Liver (tissue), 9 donors: ENCODE data around the gene KANSL3. TPM values are rescaled to one million over a fixed set of nuclear protein-coding genes. Genes with fewer than 3 reads are reported as not detected.

Source experiments
- DNase-seq: peaks from one replicate; pipeline ENCODE4 v3.0.0-alpha.2; 2017; ENCODE audit warnings: low spot score
- H3K27ac ChIP-seq, 2 donors: one replicate each; pipeline ENCODE4 v1.7.0; 2013; ENCODE audit warnings: inconsistent platforms in 2 of 2, low read length in 2 of 2, control low read depth in 1 of 2, low read depth in 1 of 2, mild to moderate bottlenecking in 1 of 2
- H3K27me3 ChIP-seq, 4 donors: one replicate each; pipeline versions ENCODE4 v1.6.1 to v1.7.0; 2013; ENCODE audit warnings: low read length in 3 of 4, inconsistent platforms in 1 of 4, mild to moderate bottlenecking in 1 of 4, moderate library complexity in 1 of 4; ENCODE audit not compliant: control insufficient read depth in 4 of 4, insufficient read depth in 4 of 4
- H3K36me3 ChIP-seq, 4 donors: one replicate each; pipeline versions ENCODE4 v1.6.1 to v1.7.0; 2013; ENCODE audit warnings: low read length in 3 of 4, mild to moderate bottlenecking in 3 of 4, low read depth in 1 of 4, moderate library complexity in 1 of 4; ENCODE audit not compliant: control insufficient read depth in 4 of 4, insufficient read depth in 3 of 4
- H3K4me1 ChIP-seq, 4 donors: one replicate each; pipeline versions ENCODE4 v1.6.1 to v1.7.0; 2013; ENCODE audit warnings: low read length in 3 of 4, mild to moderate bottlenecking in 3 of 4, moderate library complexity in 1 of 4; ENCODE audit not compliant: control insufficient read depth in 4 of 4, insufficient read depth in 4 of 4
- H3K4me3 ChIP-seq, 3 donors: one replicate each; pipeline versions ENCODE4 v1.6.1 to v1.7.0; 2013; ENCODE audit warnings: low read length in 3 of 3, control low read depth in 1 of 3, low read depth in 1 of 3, mild to moderate bottlenecking in 1 of 3
- H3K9ac ChIP-seq, 2 donors: one replicate each; pipeline ENCODE4 v1.7.0; 2013; ENCODE audit warnings: low read length in 2 of 2, mild to moderate bottlenecking in 2 of 2, moderate library complexity in 2 of 2, control low read depth in 1 of 2, low read depth in 1 of 2
- H3K9me3 ChIP-seq, 4 donors: one replicate each; pipeline versions ENCODE4 v1.6.1 to v1.7.0; 2013; ENCODE audit warnings: low read length in 3 of 4; ENCODE audit not compliant: control insufficient read depth in 4 of 4
- CTCF ChIP-seq: fragments of 150-350 bp; IDR thresholded peaks from 2 replicates; pipeline ENCODE4 v1.5.1; 2017; ENCODE audit warnings: improper control_type of control experiment, low read depth, low read length; ENCODE audit not compliant: missing input control
- EGR1 ChIP-seq, 2 donors: IDR thresholded peaks; 2 replicates each; pipeline ENCODE4 v1.6.1; 2016 to 2018; ENCODE audit warnings: antibody characterized with exemption in 2 of 2, low read depth in 2 of 2
- FOXA1 ChIP-seq: IDR thresholded peaks from 2 replicates; pipeline ENCODE4 v1.6.1; 2016; ENCODE audit warnings: antibody characterized with exemption
- GABPA ChIP-seq, 2 donors: IDR thresholded peaks in 1 of 2; conservative IDR thresholded peaks in 1 of 2; 2 replicates each; pipeline ENCODE4 v1.6.1; 2016; ENCODE audit warnings: antibody characterized with exemption in 2 of 2, mild to moderate bottlenecking in 1 of 2, moderate library complexity in 1 of 2
- HNF4A ChIP-seq, 2 donors: conservative IDR thresholded peaks; 2 replicates each; pipeline ENCODE4 v1.6.1; 2016; ENCODE audit warnings: antibody characterized with exemption in 2 of 2, mild to moderate bottlenecking in 2 of 2
- NR2F2 ChIP-seq: IDR thresholded peaks from 2 replicates; pipeline ENCODE4 v1.6.1; 2016; ENCODE audit warnings: antibody characterized with exemption
- RAD21 ChIP-seq, 2 donors: IDR thresholded peaks; 2 replicates each; pipeline ENCODE4 v1.6.1; 2016; ENCODE audit warnings: antibody characterized with exemption in 2 of 2, mild to moderate bottlenecking in 2 of 2
- RXRA ChIP-seq, 2 donors: IDR thresholded peaks; 2 replicates each; pipeline ENCODE4 v1.6.1; 2017 to 2018; ENCODE audit warnings: antibody characterized with exemption in 2 of 2, mild to moderate bottlenecking in 1 of 2
- SP1 ChIP-seq: IDR thresholded peaks from 2 replicates; pipeline ENCODE4 v1.6.1; 2018; ENCODE audit warnings: antibody characterized with exemption, mild to moderate bottlenecking
- TAF1 ChIP-seq: conservative IDR thresholded peaks from 2 replicates; pipeline ENCODE4 v1.6.1; 2016; ENCODE audit warnings: antibody characterized with exemption, mild to moderate bottlenecking
- WGBS: extraction: QIAGEN DNeasy Blood & Tissue Kit; methylation state at CpG from one replicate; pipeline ENCODE4 v1.1.7; 2013; 5-methylcytosine and 5-hydroxymethylcytosine counted together
- polyA plus RNA-seq, 2 donors: library from polyadenylated mRNA; stranded (reverse) in 1 of 2; unstranded in 1 of 2; fragments of 200-250 nt in 1 of 2; fragments of >200 nt in 1 of 2; fragmentation: Nextera tagmentation in 1 of 2; extraction: Ambion mirVana in 1 of 2; gene quantifications; one replicate each; pipeline versions ENCODE4 v1.2.1 to v1.2.3, GENCODE V29; 2013 to 2015
- total RNA-seq, 2 donors: library from RNA; depleted of rRNA; stranded (reverse); fragments of >200 nt; gene quantifications; one replicate each; pipeline ENCODE4 v1.2.3, GENCODE V29; 2014
- TF ChIP-seq, protein P1 (sequence below): IDR thresholded peaks from 2 replicates; pipeline ENCODE4 v1.6.1; 2016; ENCODE audit warnings: antibody characterized with exemption, mild to moderate bottlenecking
- TF ChIP-seq, protein P2 (sequence below): IDR thresholded peaks from 2 replicates; pipeline ENCODE4 v1.6.1; 2016; ENCODE audit warnings: antibody characterized with exemption
- TF ChIP-seq, protein P3 (sequence below): IDR thresholded peaks from 2 replicates; pipeline ENCODE4 v1.6.1; 2016; ENCODE audit warnings: antibody characterized with exemption
- donor health status: healthy.
- donor health status: healthy.
- donor health status: healthy.
- donor health status: healthy.
- donor health status: healthy.

The KANSL3 gene
- total and polyA plus RNA-seq, 4 donors, result 8.3 to 30.5 (median 18.6) TPM

GRCh38 chr2:96665083-96665569 lies 27.0 kb upstream of the KANSL3 start:
- Histone ChIP-seq H3K27me3 (no peaks in the 10 kb centered on the region), H3K4me3 (no peak overlapping the region), H3K4me1 (no peaks in the 10 kb centered on the region), H3K27ac (no peak overlapping the region), H3K9ac (no peak overlapping the region), H3K9me3 (peaks cover 0 to 4% (median 0%) of the 10 kb centered on the region in 4 donors), H3K36me3 (no peaks in the 10 kb centered on the region)
- WGBS, result 82% methylated on average over 3 of the region's 3 CpGs
- no peak for DNase-seq
- TF ChIP-seq TAF1, result no peak
- TF ChIP-seq HNF4A (conservative IDR thresholded peaks at IDR 0.05), result peak in 1 of 2 donors; percentile 4
- TF ChIP-seq EGR1 (IDR thresholded peaks at IDR 0.05; ENCODE audit: low read depth in 2 of 2), result no peak
- peak; percentile 18 for TF ChIP-seq SP1
- no peak for TF ChIP-seq RAD21 (IDR thresholded peaks at IDR 0.05)
- TF ChIP-seq FOXA1, result no peak

GRCh38 chr2:96664366-96664925 lies 26.3 kb upstream of the KANSL3 start:
- Histone ChIP-seq H3K27me3 (no peaks in the 10 kb centered on the region), H3K4me1 (no peaks in the 10 kb centered on the region), H3K9ac (no peak overlapping the region), H3K9me3 (peaks cover 0 to 4% (median 0%) of the 10 kb centered on the region in 4 donors), H3K36me3 (no peaks in the 10 kb centered on the region), H3K4me3 (no peak overlapping the region), H3K27ac (no peak overlapping the region)
- TF ChIP-seq GABPA (IDR thresholded peaks at IDR 0.05 in 1 of 2, conservative IDR thresholded peaks at IDR 0.05 in 1 of 2) (no peak), RXRA (IDR thresholded peaks at IDR 0.05) (no peak), HNF4A (conservative IDR thresholded peaks at IDR 0.05) (no peak), SP1 (no peak), CTCF (no peak), NR2F2 (no peak), TAF1 (no peak), RAD21 (IDR thresholded peaks at IDR 0.05) (no peak)
- TF ChIP-seq, protein P1, sequence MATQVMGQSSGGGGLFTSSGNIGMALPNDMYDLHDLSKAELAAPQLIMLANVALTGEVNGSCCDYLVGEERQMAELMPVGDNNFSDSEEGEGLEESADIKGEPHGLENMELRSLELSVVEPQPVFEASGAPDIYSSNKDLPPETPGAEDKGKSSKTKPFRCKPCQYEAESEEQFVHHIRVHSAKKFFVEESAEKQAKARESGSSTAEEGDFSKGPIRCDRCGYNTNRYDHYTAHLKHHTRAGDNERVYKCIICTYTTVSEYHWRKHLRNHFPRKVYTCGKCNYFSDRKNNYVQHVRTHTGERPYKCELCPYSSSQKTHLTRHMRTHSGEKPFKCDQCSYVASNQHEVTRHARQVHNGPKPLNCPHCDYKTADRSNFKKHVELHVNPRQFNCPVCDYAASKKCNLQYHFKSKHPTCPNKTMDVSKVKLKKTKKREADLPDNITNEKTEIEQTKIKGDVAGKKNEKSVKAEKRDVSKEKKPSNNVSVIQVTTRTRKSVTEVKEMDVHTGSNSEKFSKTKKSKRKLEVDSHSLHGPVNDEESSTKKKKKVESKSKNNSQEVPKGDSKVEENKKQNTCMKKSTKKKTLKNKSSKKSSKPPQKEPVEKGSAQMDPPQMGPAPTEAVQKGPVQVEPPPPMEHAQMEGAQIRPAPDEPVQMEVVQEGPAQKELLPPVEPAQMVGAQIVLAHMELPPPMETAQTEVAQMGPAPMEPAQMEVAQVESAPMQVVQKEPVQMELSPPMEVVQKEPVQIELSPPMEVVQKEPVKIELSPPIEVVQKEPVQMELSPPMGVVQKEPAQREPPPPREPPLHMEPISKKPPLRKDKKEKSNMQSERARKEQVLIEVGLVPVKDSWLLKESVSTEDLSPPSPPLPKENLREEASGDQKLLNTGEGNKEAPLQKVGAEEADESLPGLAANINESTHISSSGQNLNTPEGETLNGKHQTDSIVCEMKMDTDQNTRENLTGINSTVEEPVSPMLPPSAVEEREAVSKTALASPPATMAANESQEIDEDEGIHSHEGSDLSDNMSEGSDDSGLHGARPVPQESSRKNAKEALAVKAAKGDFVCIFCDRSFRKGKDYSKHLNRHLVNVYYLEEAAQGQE, result no peak
- TF ChIP-seq, protein P2, sequence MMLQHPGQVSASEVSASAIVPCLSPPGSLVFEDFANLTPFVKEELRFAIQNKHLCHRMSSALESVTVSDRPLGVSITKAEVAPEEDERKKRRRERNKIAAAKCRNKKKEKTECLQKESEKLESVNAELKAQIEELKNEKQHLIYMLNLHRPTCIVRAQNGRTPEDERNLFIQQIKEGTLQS, result no peak
- TF ChIP-seq, protein P3, sequence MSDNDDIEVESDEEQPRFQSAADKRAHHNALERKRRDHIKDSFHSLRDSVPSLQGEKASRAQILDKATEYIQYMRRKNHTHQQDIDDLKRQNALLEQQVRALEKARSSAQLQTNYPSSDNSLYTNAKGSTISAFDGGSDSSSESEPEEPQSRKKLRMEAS, result no peak
- WGBS, result 93% methylated on average over 3 of the region's 3 CpGs
- no peak for DNase-seq
